ENCODE data around the gene SMIM44. TPM values are rescaled to one million over a fixed set of nuclear protein-coding genes. Genes with fewer than 3 reads are reported as not detected.

The SMIM44 gene
- polyA plus RNA-seq, 3 donors, result not detected

GRCh38 chr19:3455393-3455955 is 27.8 kb downstream of the SMIM44 start:
- no peak overlapping the region for H3K27ac ChIP-seq (ENCODE audit: low read depth in 1 of 2, low read length in 2 of 2)
- Mint-ChIP-seq H3K27ac (peak overlapping the region in 1 of 7 donors; percentile 36), H3K4me3 (no peak overlapping the region), H3K4me1 (no peaks in the 10 kb centered on the region), H3K9me3 (no peaks in the 10 kb centered on the region), H3K36me3 (peaks cover 43 to 76% of the 10 kb centered on the region in 2 donors), H3K27me3 (ENCODE audit: low read depth in 3 of 3) (no peaks in the 10 kb centered on the region)
- intact Hi-C loops (cut with micrococcal nuclease), result no loop called here
- no peak overlapping the region for H3K4me3 ChIP-seq (replicated peaks in 1 of 3; ENCODE audit: low read depth in 2 of 3, low read length in 3 of 3)
- no peak overlapping the region for H2AFZ ChIP-seq (ENCODE audit: insufficient read depth, low read depth, low read length, poor library complexity, severe bottlenecking)
- peaks cover 75% of the 10 kb centered on the region for H4K20me1 ChIP-seq (ENCODE audit: insufficient read depth, low read length)
- no peak for TF ChIP-seq CTCF (IDR thresholded peaks at IDR 0.05)
- no peak overlapping the region for H3K4me2 ChIP-seq (replicated peaks; ENCODE audit: extremely low read depth, low read length, poor library complexity, severe bottlenecking)
- peaks cover 11% of the 10 kb centered on the region for H3K79me2 ChIP-seq (ENCODE audit: insufficient read depth, low read length)
- no peak overlapping the region for H3K9ac ChIP-seq (ENCODE audit: insufficient read depth, low read length, poor library complexity, severe bottlenecking)
- DNase-seq, result no peak
- peaks cover 75 to 98% of the 10 kb centered on the region in 2 donors for H3K36me3 ChIP-seq (replicated peaks in 1 of 2; ENCODE audit: control insufficient read depth in 1 of 2, insufficient read depth in 2 of 2, low read length in 2 of 2)
- 96% methylated on average over 6 of the region's 7 CpGs for WGBS (ENCODE audit: insufficient coverage)
- H3K27me3 ChIP-seq (ENCODE audit: control insufficient read depth in 2 of 2, insufficient read depth in 2 of 2, low read length in 2 of 2), result no peaks in the 10 kb centered on the region
- no peaks in the 10 kb centered on the region for H3K9me3 ChIP-seq (replicated peaks in 1 of 2; ENCODE audit: control insufficient read depth in 1 of 2, insufficient read depth in 1 of 2, low read length in 2 of 2)
- no peaks in the 10 kb centered on the region for H3K4me1 ChIP-seq (ENCODE audit: control insufficient read depth in 1 of 2, insufficient read depth in 2 of 2, low read length in 2 of 2)

- Mint-ChIP-seq H3K36me3 (peaks cover 42 to 76% of the 10 kb centered on the region in 2 donors), H3K27ac (peak overlapping the region in 2 of 7 donors; percentile 10 to 26), H3K4me3 (no peak overlapping the region), H3K9me3 (no peaks in the 10 kb centered on the region), H3K27me3 (ENCODE audit: low read depth in 3 of 3) (no peaks in the 10 kb centered on the region), H3K4me1 (no peaks in the 10 kb centered on the region)
- Histone ChIP-seq H3K36me3 (replicated peaks in 1 of 2; ENCODE audit: control insufficient read depth in 1 of 2, insufficient read depth in 2 of 2, low read length in 2 of 2) (peaks cover 75 to 97% of the 10 kb centered on the region in 2 donors), H3K4me3 (replicated peaks in 1 of 3; ENCODE audit: low read depth in 2 of 3, low read length in 3 of 3) (no peak overlapping the region), H3K27me3 (ENCODE audit: control insufficient read depth in 2 of 2, insufficient read depth in 2 of 2, low read length in 2 of 2) (no peaks in the 10 kb centered on the region), H3K4me2 (replicated peaks; ENCODE audit: extremely low read depth, low read length, poor library complexity, severe bottlenecking) (no peak overlapping the region), H3K9ac (ENCODE audit: insufficient read depth, low read length, poor library complexity, severe bottlenecking) (no peak overlapping the region), H3K9me3 (replicated peaks in 1 of 2; ENCODE audit: control insufficient read depth in 1 of 2, insufficient read depth in 1 of 2, low read length in 2 of 2) (no peaks in the 10 kb centered on the region), H2AFZ (ENCODE audit: insufficient read depth, low read depth, low read length, poor library complexity, severe bottlenecking) (no peak overlapping the region), H3K27ac (ENCODE audit: low read depth in 1 of 2, low read length in 2 of 2) (no peak overlapping the region), H3K79me2 (ENCODE audit: insufficient read depth, low read length) (peaks cover 11% of the 10 kb centered on the region), H4K20me1 (ENCODE audit: insufficient read depth, low read length) (peaks cover 72% of the 10 kb centered on the region), H3K4me1 (ENCODE audit: control insufficient read depth in 1 of 2, insufficient read depth in 2 of 2, low read length in 2 of 2) (no peaks in the 10 kb centered on the region)
- TF ChIP-seq CTCF (IDR thresholded peaks at IDR 0.05), result no peak
- 98% methylated on average over 15 of the region's 15 CpGs for WGBS (ENCODE audit: insufficient coverage)
- intact Hi-C loops (cut with micrococcal nuclease), result no loop called here
- DNase-seq, result no peak
Measured at GRCh38 chr19:3454656-3455392, 28.4 kb downstream of the SMIM44 start.

Measured in CD14-positive monocyte (primary cell).